ENCODE data around the gene ZEB2. TPM values are rescaled to one million over a fixed set of nuclear protein-coding genes. Genes with fewer than 3 reads are reported as not detected.

ZEB2 gene
- total and polyA plus RNA-seq, 2 donors (not counting 3 experiments of a cell fraction or from before 2014, with no cell fraction given): 17.9 to 49.6 TPM

DNA sequence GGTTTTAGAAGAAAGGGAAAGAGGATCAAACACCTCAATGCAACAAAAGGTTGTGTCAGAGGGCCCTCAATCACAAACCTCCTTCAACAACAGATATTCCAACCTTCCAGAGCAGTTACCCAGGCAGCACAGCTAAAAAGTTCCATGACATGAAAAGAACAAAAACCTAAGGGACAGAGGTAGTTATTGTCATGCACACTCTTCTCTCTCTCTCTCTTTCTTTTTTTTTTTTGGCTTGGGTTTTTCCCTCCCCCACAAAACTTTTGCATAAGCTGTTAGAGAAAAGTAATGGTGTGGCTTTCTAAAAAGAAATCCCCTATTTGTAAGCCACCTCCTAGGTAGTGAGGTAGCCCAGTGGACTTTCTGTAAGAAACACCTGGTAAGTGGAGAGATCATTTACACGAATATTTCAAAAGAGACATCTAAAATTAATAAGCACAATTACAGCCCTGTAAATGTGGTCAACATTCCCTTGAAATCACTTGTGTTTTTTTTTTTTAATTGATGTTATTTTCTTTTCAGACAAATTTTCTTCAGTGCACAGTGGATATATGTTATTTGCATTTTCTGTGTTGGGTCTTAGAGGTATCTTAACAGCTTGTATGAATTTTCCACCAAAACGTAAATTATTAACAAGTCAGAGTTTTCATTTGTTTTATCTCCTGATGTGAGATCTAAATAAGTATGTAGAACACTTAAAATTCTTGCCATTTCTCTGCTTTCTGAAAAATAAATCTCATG, 48.4 kb downstream of the ZEB2 start:
- TF ChIP-seq FOS (IDR thresholded peaks at IDR 0.05; ENCODE audit: borderline replicate concordance, insufficient read depth, low read length): no peak
- TF ChIP-seq POLR2AphosphoS5 (IDR thresholded peaks at IDR 0.05; ENCODE audit: insufficient read depth, low read depth, low read length): no peak
- TF ChIP-seq JUN (IDR thresholded peaks at IDR 0.05; ENCODE audit: borderline replicate concordance, insufficient read depth, insufficient read length, low read depth): no peak
- no peak for TF ChIP-seq CTCF (IDR thresholded peaks at IDR 0.05; ENCODE audit: extremely low read depth in 1 of 2, insufficient read depth in 1 of 2, low read depth in 1 of 2, low read length in 2 of 2)
- no peak for TF ChIP-seq POLR2A (IDR thresholded peaks at IDR 0.05; ENCODE audit: low read depth, low read length)
- TF ChIP-seq EZH2 (IDR thresholded peaks at IDR 0.05; ENCODE audit: borderline replicate concordance, low read depth, low read length, severe bottlenecking): no peak
- no peak for TF ChIP-seq GATA2 (IDR thresholded peaks at IDR 0.05; ENCODE audit: insufficient read depth, insufficient read length, low read depth, low read length)
- TF ChIP-seq MAX (IDR thresholded peaks at IDR 0.05; ENCODE audit: insufficient read depth, insufficient read length): no peak
- TF ChIP-seq MYC (IDR thresholded peaks at IDR 0.05; ENCODE audit: low read depth, low read length): no peak
- Histone ChIP-seq H3K27ac (ENCODE audit: insufficient read depth, low read depth, low read length) (no peak overlapping the region), H3K4me2 (ENCODE audit: insufficient read depth, low read length) (no peak overlapping the region), H3K9ac (replicated peaks; ENCODE audit: extremely low read depth, insufficient read depth, low read length) (no peak overlapping the region), H3K79me2 (ENCODE audit: control insufficient read depth, insufficient read depth, low read length) (peaks cover 2% of the 10 kb centered on the region), H3K9me3 (replicated peaks; ENCODE audit: control insufficient read depth, insufficient read depth, low read length) (no peaks in the 10 kb centered on the region), H3K9me1 (replicated peaks; ENCODE audit: control insufficient read depth, extremely low read depth, insufficient read depth, low read length) (peaks cover 3% of the 10 kb centered on the region), H3K4me1 (ENCODE audit: control insufficient read depth, extremely low read depth, insufficient read depth, low read length) (no peaks in the 10 kb centered on the region), H3K27me3 (ENCODE audit: control insufficient read depth in 2 of 2, insufficient read depth in 2 of 2, low read length in 2 of 2) (no peaks in the 10 kb centered on the region), H2AFZ (ENCODE audit: low read depth, low read length) (no peak overlapping the region), H3K36me3 (ENCODE audit: control insufficient read depth in 2 of 2, extremely low read depth in 1 of 2, insufficient read depth in 2 of 2, low read length in 2 of 2) (peaks cover 0 to 1% of the 10 kb centered on the region in 2 experiments), H4K20me1 (replicated peaks; ENCODE audit: control insufficient read depth, extremely low read depth, insufficient read depth, low read length) (no peaks in the 10 kb centered on the region), H3K4me3 (replicated peaks in 1 of 3; ENCODE audit: insufficient read depth in 1 of 3, low read depth in 1 of 3, low read length in 3 of 3) (no peak overlapping the region)
- POLR2A ChIA-PET: no interaction called here
- CTCF ChIA-PET: no interaction called here
- no peak for FAIRE-seq
- DNase-seq (ENCODE audit: low read depth, low spot score): no peak
- BruUV-seq (replicated peaks): no TSS peak
- dilution Hi-C loops (cut with MboI; ENCODE audit: extremely low pct_ligation_motif_present, low sequenced_read_pairs) (no loop called here), intact Hi-C loops (cut with micrococcal nuclease) (no loop called here)

All from endothelial cell of umbilical vein (primary cell).